Measurements from ENCODE around the gene ADAMTS18.

Gene ADAMTS18

GRCh38 chr16:77434022-77434529 lies 758 bp downstream of the ADAMTS18 start:
- no peak for DNase-seq (ENCODE audit: low spot score)

GRCh38 chr16:77433146-77433545 lies 1.7 kb downstream of the ADAMTS18 start:
- no peak for DNase-seq (ENCODE audit: low spot score)

GRCh38 chr16:77432264-77432663 lies 2.6 kb downstream of the ADAMTS18 start:
- no peak for DNase-seq (ENCODE audit: low spot score)

- DNase-seq (ENCODE audit: low spot score) = no peak
These were observed 3.8 kb downstream of the ADAMTS18 start for GRCh38 chr16:77430787-77431585.

GRCh38 chr16:77430360-77430759 lies 4.5 kb downstream of the ADAMTS18 start:
- DNase-seq (ENCODE audit: low spot score) = no peak

- peak; percentile 4 for DNase-seq (ENCODE audit: low spot score)
These were observed 9.8 kb downstream of the ADAMTS18 start for GRCh38 chr16:77424871-77425604.

- no peak for DNase-seq (ENCODE audit: low spot score)
These were observed 12.5 kb downstream of the ADAMTS18 start for GRCh38 chr16:77422196-77422784.

GRCh38 chr16:77416939-77417480 lies 17.8 kb downstream of the ADAMTS18 start:
- DNase-seq (ENCODE audit: low spot score) = no peak

- no peak for DNase-seq (ENCODE audit: low spot score)
These were observed 20.0 kb downstream of the ADAMTS18 start for GRCh38 chr16:77414752-77415231.

- no peak for DNase-seq (ENCODE audit: low spot score)
These were observed 24.4 kb downstream of the ADAMTS18 start for GRCh38 chr16:77410449-77410848.

- no peak for DNase-seq (ENCODE audit: low spot score)
These were observed 25.5 kb downstream of the ADAMTS18 start for GRCh38 chr16:77409311-77409710.

- DNase-seq (ENCODE audit: low spot score) = no peak
These were observed 26.2 kb downstream of the ADAMTS18 start for GRCh38 chr16:77408607-77409006.

- peak; percentile 4 for DNase-seq (ENCODE audit: low spot score)
These were observed 28.2 kb downstream of the ADAMTS18 start for GRCh38 chr16:77406680-77407079.

- DNase-seq (ENCODE audit: low spot score) = no peak
These were observed 30.1 kb downstream of the ADAMTS18 start for GRCh38 chr16:77404775-77405174.

- DNase-seq (ENCODE audit: low spot score) = no peak
These were observed 31.1 kb downstream of the ADAMTS18 start for GRCh38 chr16:77403732-77404131.

GRCh38 chr16:77402672-77403071 lies 32.2 kb downstream of the ADAMTS18 start:
- DNase-seq (ENCODE audit: low spot score) = no peak

GRCh38 chr16:77402118-77402517 lies 32.7 kb downstream of the ADAMTS18 start:
- no peak for DNase-seq (ENCODE audit: low spot score)

- no peak for DNase-seq (ENCODE audit: low spot score)
These were observed 35.3 kb downstream of the ADAMTS18 start for GRCh38 chr16:77399546-77399945.

- no peak for DNase-seq (ENCODE audit: low spot score)
These were observed 35.8 kb downstream of the ADAMTS18 start for GRCh38 chr16:77399066-77399465.

GRCh38 chr16:77398495-77398894 lies 36.3 kb downstream of the ADAMTS18 start:
- no peak for DNase-seq (ENCODE audit: low spot score)

- no peak for DNase-seq (ENCODE audit: low spot score)
These were observed 38.4 kb downstream of the ADAMTS18 start for GRCh38 chr16:77396461-77396860.

GRCh38 chr16:77394699-77395098 lies 40.1 kb downstream of the ADAMTS18 start:
- no peak for DNase-seq (ENCODE audit: low spot score)
